ENCODE results near the gene HEXA. TPM values are rescaled to one million over a fixed set of nuclear protein-coding genes. Genes with fewer than 3 reads are reported as not detected.

HEXA gene
- polyA plus RNA-seq, 2 donors = 22.8 to 24.2 TPM

- no peaks in the 10 kb centered on the region for H3K27me3 ChIP-seq (ENCODE audit: control insufficient read depth in 1 of 2, insufficient read depth in 2 of 2, low read length in 2 of 2)
- H3K4me1 ChIP-seq (ENCODE audit: control insufficient read depth in 2 of 2, insufficient read depth in 2 of 2, low read length in 1 of 2) = peaks cover 0 to 4% of the 10 kb centered on the region in 2 donors
- peaks cover 0 to 1% of the 10 kb centered on the region in 2 donors for H3K9me3 ChIP-seq (ENCODE audit: control insufficient read depth in 2 of 2, insufficient read depth in 1 of 2, low read depth in 1 of 2, low read length in 1 of 2)
- no peaks in the 10 kb centered on the region for H3K36me3 ChIP-seq (ENCODE audit: control insufficient read depth in 2 of 2, insufficient read depth in 2 of 2, low read length in 1 of 2)
- H3K4me3 ChIP-seq (ENCODE audit: low read depth in 1 of 2, low read length in 2 of 2) = no peak overlapping the region
- H3K27ac ChIP-seq (ENCODE audit: low read depth in 2 of 2, low read length in 1 of 2) = no peak overlapping the region
- WGBS, 2 donors = 70 to 72% methylated on average over 6 of the region's 6 CpGs
These were observed 60.0 kb downstream of the HEXA start for GRCh38 chr15:72315706-72316370.

GRCh38 chr15:72313881-72314280, 61.9 kb downstream of the HEXA start:
- H3K4me3 ChIP-seq (ENCODE audit: low read depth in 1 of 2, low read length in 2 of 2) = no peak overlapping the region
- no peaks in the 10 kb centered on the region for H3K4me1 ChIP-seq (ENCODE audit: control insufficient read depth in 2 of 2, insufficient read depth in 2 of 2, low read length in 1 of 2)
- no peaks in the 10 kb centered on the region for H3K27me3 ChIP-seq (ENCODE audit: control insufficient read depth in 1 of 2, insufficient read depth in 2 of 2, low read length in 2 of 2)
- H3K9me3 ChIP-seq (ENCODE audit: control insufficient read depth in 2 of 2, insufficient read depth in 1 of 2, low read depth in 1 of 2, low read length in 1 of 2) = no peaks in the 10 kb centered on the region
- 89 to 91% methylated on average over 2 of the region's 2 CpGs for WGBS, 2 donors
- H3K27ac ChIP-seq (ENCODE audit: low read depth in 2 of 2, low read length in 1 of 2) = no peak overlapping the region
- H3K36me3 ChIP-seq (ENCODE audit: control insufficient read depth in 2 of 2, insufficient read depth in 2 of 2, low read length in 1 of 2) = no peaks in the 10 kb centered on the region

GRCh38 chr15:72313448-72313840, 62.4 kb downstream of the HEXA start:
- Histone ChIP-seq H3K27ac (ENCODE audit: low read depth in 2 of 2, low read length in 1 of 2) (no peak overlapping the region), H3K27me3 (ENCODE audit: control insufficient read depth in 1 of 2, insufficient read depth in 2 of 2, low read length in 2 of 2) (no peaks in the 10 kb centered on the region), H3K4me1 (ENCODE audit: control insufficient read depth in 2 of 2, insufficient read depth in 2 of 2, low read length in 1 of 2) (no peaks in the 10 kb centered on the region), H3K9me3 (ENCODE audit: control insufficient read depth in 2 of 2, insufficient read depth in 1 of 2, low read depth in 1 of 2, low read length in 1 of 2) (no peaks in the 10 kb centered on the region), H3K36me3 (ENCODE audit: control insufficient read depth in 2 of 2, insufficient read depth in 2 of 2, low read length in 1 of 2) (no peaks in the 10 kb centered on the region), H3K4me3 (ENCODE audit: low read depth in 1 of 2, low read length in 2 of 2) (no peak overlapping the region)
- 78 to 83% methylated on average over 2 of the region's 2 CpGs for WGBS, 2 donors

- no peak overlapping the region for H3K4me3 ChIP-seq (ENCODE audit: low read depth in 1 of 2, low read length in 2 of 2)
- no peak overlapping the region for H3K27ac ChIP-seq (ENCODE audit: low read depth in 2 of 2, low read length in 1 of 2)
- no peaks in the 10 kb centered on the region for H3K4me1 ChIP-seq (ENCODE audit: control insufficient read depth in 2 of 2, insufficient read depth in 2 of 2, low read length in 1 of 2)
- no peaks in the 10 kb centered on the region for H3K9me3 ChIP-seq (ENCODE audit: control insufficient read depth in 2 of 2, insufficient read depth in 1 of 2, low read depth in 1 of 2, low read length in 1 of 2)
- no peaks in the 10 kb centered on the region for H3K36me3 ChIP-seq (ENCODE audit: control insufficient read depth in 2 of 2, insufficient read depth in 2 of 2, low read length in 1 of 2)
- no peaks in the 10 kb centered on the region for H3K27me3 ChIP-seq (ENCODE audit: control insufficient read depth in 1 of 2, insufficient read depth in 2 of 2, low read length in 2 of 2)
- WGBS, 2 donors = 51 to 54% methylated on average over 2 of the region's 2 CpGs
These were observed 63.0 kb downstream of the HEXA start for GRCh38 chr15:72312605-72313447.

GRCh38 chr15:72307026-72307425, 68.8 kb downstream of the HEXA start:
- 70% methylated on average over 5 of the region's 5 CpGs for WGBS, 2 donors
- Histone ChIP-seq H3K9me3 (ENCODE audit: control insufficient read depth in 2 of 2, insufficient read depth in 1 of 2, low read depth in 1 of 2, low read length in 1 of 2) (no peaks in the 10 kb centered on the region), H3K36me3 (ENCODE audit: control insufficient read depth in 2 of 2, insufficient read depth in 2 of 2, low read length in 1 of 2) (no peaks in the 10 kb centered on the region)

GRCh38 chr15:72306211-72306785, 69.5 kb downstream of the HEXA start:
- no peaks in the 10 kb centered on the region for H3K27me3 ChIP-seq (ENCODE audit: control insufficient read depth in 1 of 2, insufficient read depth in 2 of 2, low read length in 2 of 2)
- WGBS, 2 donors = 49 to 51% methylated on average over 10 of the region's 10 CpGs
- no peak overlapping the region for H3K27ac ChIP-seq (ENCODE audit: low read depth in 2 of 2, low read length in 1 of 2)
- no peak overlapping the region for H3K4me3 ChIP-seq (ENCODE audit: low read depth in 1 of 2, low read length in 2 of 2)
- no peaks in the 10 kb centered on the region for H3K36me3 ChIP-seq (ENCODE audit: control insufficient read depth in 2 of 2, insufficient read depth in 2 of 2, low read length in 1 of 2)
- no peaks in the 10 kb centered on the region for H3K9me3 ChIP-seq (ENCODE audit: control insufficient read depth in 2 of 2, insufficient read depth in 1 of 2, low read depth in 1 of 2, low read length in 1 of 2)
- no peaks in the 10 kb centered on the region for H3K4me1 ChIP-seq (ENCODE audit: control insufficient read depth in 2 of 2, insufficient read depth in 2 of 2, low read length in 1 of 2)

More at GRCh38 chr15:72307026-72307425, 68.8 kb downstream of the HEXA start:
- Histone ChIP-seq H3K4me3 (ENCODE audit: low read depth in 1 of 2, low read length in 2 of 2) (no peak overlapping the region), H3K27me3 (ENCODE audit: control insufficient read depth in 1 of 2, insufficient read depth in 2 of 2, low read length in 2 of 2) (no peaks in the 10 kb centered on the region), H3K27ac (ENCODE audit: low read depth in 2 of 2, low read length in 1 of 2) (no peak overlapping the region), H3K4me1 (ENCODE audit: control insufficient read depth in 2 of 2, insufficient read depth in 2 of 2, low read length in 1 of 2) (no peaks in the 10 kb centered on the region)

GRCh38 chr15:72304596-72304995, 71.2 kb downstream of the HEXA start:
- Histone ChIP-seq H3K4me1 (ENCODE audit: control insufficient read depth in 2 of 2, insufficient read depth in 2 of 2, low read length in 1 of 2) (no peaks in the 10 kb centered on the region), H3K9me3 (ENCODE audit: control insufficient read depth in 2 of 2, insufficient read depth in 1 of 2, low read depth in 1 of 2, low read length in 1 of 2) (no peaks in the 10 kb centered on the region), H3K36me3 (ENCODE audit: control insufficient read depth in 2 of 2, insufficient read depth in 2 of 2, low read length in 1 of 2) (no peaks in the 10 kb centered on the region), H3K27ac (ENCODE audit: low read depth in 2 of 2, low read length in 1 of 2) (no peak overlapping the region), H3K4me3 (ENCODE audit: low read depth in 1 of 2, low read length in 2 of 2) (no peak overlapping the region), H3K27me3 (ENCODE audit: control insufficient read depth in 1 of 2, insufficient read depth in 2 of 2, low read length in 2 of 2) (no peaks in the 10 kb centered on the region)
- WGBS, 2 donors = 93 to 95% methylated on average over 7 of the region's 7 CpGs

GRCh38 chr15:72302955-72303354, 72.9 kb downstream of the HEXA start:
- H3K4me3 ChIP-seq (ENCODE audit: low read depth in 1 of 2, low read length in 2 of 2) = no peak overlapping the region
- H3K27ac ChIP-seq (ENCODE audit: low read depth in 2 of 2, low read length in 1 of 2) = no peak overlapping the region
- H3K9me3 ChIP-seq (ENCODE audit: control insufficient read depth in 2 of 2, insufficient read depth in 1 of 2, low read depth in 1 of 2, low read length in 1 of 2) = no peaks in the 10 kb centered on the region
- H3K36me3 ChIP-seq (ENCODE audit: control insufficient read depth in 2 of 2, insufficient read depth in 2 of 2, low read length in 1 of 2) = no peaks in the 10 kb centered on the region
- no peaks in the 10 kb centered on the region for H3K27me3 ChIP-seq (ENCODE audit: control insufficient read depth in 1 of 2, insufficient read depth in 2 of 2, low read length in 2 of 2)
- H3K4me1 ChIP-seq (ENCODE audit: control insufficient read depth in 2 of 2, insufficient read depth in 2 of 2, low read length in 1 of 2) = no peaks in the 10 kb centered on the region
- 53 to 62% methylated on average over 1 of the region's 1 CpG for WGBS, 2 donors

All from esophagus (tissue), 2 donors.